Measurements from ENCODE around the gene EDIL3.

GRCh38 chr5:84229045-84229444, 155.6 kb downstream of the EDIL3 start:
- TF ChIP-seq EZH2 (IDR thresholded peaks at IDR 0.05; ENCODE audit: low read depth, low read length, severe bottlenecking) (no peak), CEBPB (IDR thresholded peaks at IDR 0.05; ENCODE audit: low read depth, low read length) (no peak), E2F6 (IDR thresholded peaks at IDR 0.05) (no peak)

Measured in H1 (cell line).